CD4-positive, alpha-beta memory T cell (primary cell): ENCODE results near the gene MRPS9. TPM values are rescaled to one million over a fixed set of nuclear protein-coding genes. Genes with fewer than 3 reads are reported as not detected.

Experiments
- CTCF ChIA-PET: fragments of 350-600 bp; sonication (Branson Sonifier 250); formaldehyde crosslinking; loops from one replicate; lab custom pipeline; 2021; ENCODE audit warnings: inconsistent platforms; ENCODE audit not compliant: partially characterized antibody; lab: Charles Lee
- POLR2A ChIA-PET: fragments of 350-600 bp; sonication (Branson Sonifier 250); formaldehyde crosslinking; loops from one replicate; lab custom pipeline; 2021; ENCODE audit not compliant: partially characterized antibody; lab: Charles Lee
- DNase-seq, 5 donors: peaks; one replicate each; pipeline versions ENCODE4 v3.0.0 to v3.0.0-alpha.2; 2020 to 2022; ENCODE audit warnings: mixed read lengths in 1 of 5
- H3K27ac ChIP-seq: one replicate; pipeline ENCODE4 v1.7.0; 2013; ENCODE audit warnings: low read depth, low read length
- H3K27me3 ChIP-seq: 2 replicates; pipeline ENCODE4 v1.7.0; 2013; ENCODE audit warnings: mild to moderate bottlenecking, low read length, moderate library complexity; ENCODE audit not compliant: insufficient read depth
- H3K36me3 ChIP-seq: 2 replicates; pipeline ENCODE4 v1.7.0; 2013; ENCODE audit warnings: mild to moderate bottlenecking, low read length, moderate library complexity; ENCODE audit not compliant: insufficient read depth
- H3K4me1 ChIP-seq: 2 replicates; pipeline ENCODE4 v1.7.0; 2013; ENCODE audit warnings: mild to moderate bottlenecking, low read length, moderate library complexity; ENCODE audit not compliant: insufficient read depth
- H3K4me3 ChIP-seq, 2 donors: one replicate each; pipeline ENCODE4 v1.7.0; 2013; ENCODE audit warnings: low read length in 2 of 2, mild to moderate bottlenecking in 1 of 2
- H3K9me3 ChIP-seq, 2 donors: one replicate each; pipeline ENCODE4 v1.7.0; 2013; ENCODE audit warnings: low read length in 2 of 2, control low read depth in 1 of 2; ENCODE audit not compliant: control insufficient read depth in 1 of 2
- H3K27ac Mint-ChIP-seq, 7 donors: one replicate each; pipeline ENCODE4 v1.8.0; 2020 to 2021; ENCODE audit warnings: mixed read lengths in 7 of 7, mild to moderate bottlenecking in 6 of 7, inconsistent platforms in 3 of 7, moderate library complexity in 3 of 7
- H3K27me3 Mint-ChIP-seq, 2 donors: one replicate each; pipeline ENCODE4 v1.8.0; 2020 to 2021; ENCODE audit warnings: mixed read lengths in 2 of 2
- H3K36me3 Mint-ChIP-seq, 2 donors: one replicate each; pipeline ENCODE4 v1.8.0; 2020 to 2021; ENCODE audit warnings: mixed read lengths in 2 of 2, inconsistent platforms in 1 of 2, mild to moderate bottlenecking in 1 of 2
- H3K4me1 Mint-ChIP-seq, 4 donors: one replicate each; pipeline ENCODE4 v1.8.0; 2020 to 2021; ENCODE audit warnings: mixed read lengths in 4 of 4, mild to moderate bottlenecking in 1 of 4
- H3K4me3 Mint-ChIP-seq, 8 donors: one replicate each; pipeline ENCODE4 v1.8.0; 2020 to 2021; ENCODE audit warnings: mixed read lengths in 8 of 8, mild to moderate bottlenecking in 7 of 8, moderate library complexity in 6 of 8, inconsistent platforms in 3 of 8
- H3K9me3 Mint-ChIP-seq, 8 donors: one replicate each; pipeline ENCODE4 v1.8.0; 2020 to 2021; ENCODE audit warnings: mixed read lengths in 8 of 8, mild to moderate bottlenecking in 5 of 8, inconsistent platforms in 3 of 8, moderate library complexity in 1 of 8
- intact Hi-C: fragments of 100-400 bp; cut with micrococcal nuclease; formaldehyde crosslinking; loops from one replicate; pipeline ENCODE4 v1.15.1; 2023
- polyA plus RNA-seq, 2 donors: library from polyadenylated mRNA; unstranded; fragments of 300-500 nt; fragmentation: Illumina TruSeq; gene quantifications; one replicate each; pipeline ENCODE4 v1.2.3, GENCODE V29; 2021
- total RNA-seq, 2 experiments: library from RNA; stranded (reverse); gene quantifications; one replicate each; pipeline ENCODE4 v1.2.3, GENCODE V29; 2021

Gene MRPS9
- total RNA-seq (10 to 100 TPM; 20.8 to 22.0 TPM), polyA plus RNA-seq (10 to 100 TPM; 20.1 to 31.0 TPM)

DNA sequence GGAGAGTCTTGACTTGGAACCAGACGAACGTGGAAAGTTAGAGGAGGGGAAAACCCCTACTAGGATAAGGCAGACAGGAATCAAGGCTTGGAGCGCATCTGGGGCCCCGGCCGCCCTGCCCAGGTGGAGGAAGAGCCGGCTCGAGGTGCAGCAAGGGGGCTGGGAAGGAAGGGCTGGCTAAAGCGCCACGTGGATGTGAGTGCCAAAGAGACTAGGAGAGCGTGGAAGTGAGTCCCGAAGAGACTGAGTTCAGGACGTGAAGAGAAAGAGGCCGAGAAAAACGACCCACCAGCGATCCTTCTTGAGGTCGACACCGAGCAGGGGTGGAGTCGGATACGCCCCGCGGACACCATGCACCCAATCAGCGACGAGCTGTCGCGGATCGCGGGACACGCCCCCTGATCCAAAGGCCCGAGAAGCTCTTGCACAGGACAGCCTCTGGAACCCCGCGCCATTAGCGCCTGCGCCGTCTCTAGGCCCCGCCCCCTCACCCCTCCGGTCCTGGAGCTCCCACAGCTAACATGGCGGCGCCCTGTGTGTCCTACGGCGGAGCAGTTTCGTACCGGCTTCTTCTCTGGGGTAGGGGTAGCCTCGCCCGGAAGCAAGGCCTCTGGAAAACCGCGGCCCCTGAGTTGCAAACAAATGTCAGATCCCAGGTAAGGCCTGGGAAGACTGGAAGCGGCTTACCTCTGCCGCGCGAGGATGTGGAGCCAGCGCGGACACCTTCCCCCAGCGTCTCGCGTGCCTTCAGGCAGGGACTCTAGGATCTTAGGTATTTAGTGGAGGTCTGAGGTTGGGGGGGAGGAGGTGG lies at the start of gene MRPS9:
Gene MRPS9 (plus strand): TSS at position 498 of the 811 bp plus-strand sequence. CDS start 24 bp downstream, at position 522.
- peak within 1 kb of the TSS; percentile 95 to 99 (median 98) for H3K4me3 Mint-ChIP-seq
- peaks cover 44% of the 10 kb centered on the region for H3K4me1 ChIP-seq
- H3K36me3 Mint-ChIP-seq, result peaks cover 0 to 15% of the 10 kb centered on the region in 2 donors
- POLR2A ChIA-PET, result interaction anchor here (1.2 kb wide), 1 partner anchor 56 kb away, joined by 3 read pairs; no protein-coding TSS in a partner anchor
- peaks cover 21 to 52% (median 35%) of the 10 kb centered on the region in 4 donors for H3K4me1 Mint-ChIP-seq
- H3K9me3 Mint-ChIP-seq, result no peaks in the 10 kb centered on the region
- DNase-seq, result peak; percentile 95 to 98 (median 96)
- H3K4me3 ChIP-seq, result peak within 1 kb of the TSS; percentile 54 to 95
- no peaks in the 10 kb centered on the region for H3K36me3 ChIP-seq
- H3K27ac Mint-ChIP-seq, result peak within 1 kb of the TSS; percentile 94 to 99 (median 98)
- intact Hi-C loops, result no loop called here
- H3K27me3 Mint-ChIP-seq, result no peaks in the 10 kb centered on the region
- H3K9me3 ChIP-seq, result no peaks in the 10 kb centered on the region
- no peaks in the 10 kb centered on the region for H3K27me3 ChIP-seq
- CTCF ChIA-PET, result interaction anchor here (0.9 kb wide), 1 partner anchor 16 kb away, joined by 3 read pairs; no protein-coding TSS in a partner anchor
- H3K27ac ChIP-seq, result peak within 1 kb of the TSS; percentile 71

DNA sequence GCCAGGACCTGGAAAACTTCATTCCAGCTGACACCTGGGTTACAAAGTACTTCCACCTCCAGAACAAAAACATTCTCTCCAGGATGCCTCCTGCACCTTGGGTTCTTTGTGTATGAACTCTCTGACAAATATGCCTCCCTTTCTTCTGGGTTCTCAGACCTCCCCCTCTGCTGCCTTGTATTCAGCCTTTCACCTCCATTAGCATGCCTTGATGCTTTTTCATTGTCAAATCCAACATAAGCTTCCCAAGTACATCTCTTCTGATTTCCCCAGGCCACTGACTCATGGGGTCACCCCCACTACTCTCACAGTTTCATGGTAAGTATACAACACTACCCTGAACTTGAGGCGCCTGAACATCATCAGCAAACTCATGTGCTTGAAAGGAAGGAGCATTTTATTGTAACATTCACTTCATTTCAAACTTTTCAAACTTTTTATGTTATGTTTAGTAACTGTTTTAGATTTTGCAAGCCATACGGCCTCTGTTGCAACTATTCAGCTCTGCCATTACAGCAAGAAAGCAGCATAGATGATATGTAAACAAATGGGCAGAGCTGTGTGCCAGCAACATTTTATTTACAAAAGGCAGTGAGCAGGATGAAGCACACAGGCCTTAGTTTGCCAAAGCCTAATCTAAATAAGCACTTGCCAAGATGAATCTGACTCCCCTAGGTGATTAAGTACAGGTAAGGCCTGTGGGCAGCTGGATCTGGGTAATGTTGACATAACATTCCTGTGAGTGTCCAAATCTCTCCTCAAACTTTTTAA lies 32.5 kb upstream of the MRPS9 start:
- no peak for DNase-seq
- H3K36me3 Mint-ChIP-seq, result no peaks in the 10 kb centered on the region
- ChIA-PET POLR2A (no interaction called here), CTCF (no interaction called here)
- no peaks in the 10 kb centered on the region for H3K4me1 ChIP-seq
- H3K4me1 Mint-ChIP-seq, result no peaks in the 10 kb centered on the region
- peaks cover 2 to 32% (median 15%) of the 10 kb centered on the region in 8 donors for H3K9me3 Mint-ChIP-seq
- H3K4me3 Mint-ChIP-seq, result no peak overlapping the region
- no peak overlapping the region for H3K27ac Mint-ChIP-seq
- intact Hi-C loops, result no loop called here
- H3K27me3 ChIP-seq, result no peaks in the 10 kb centered on the region
- H3K27me3 Mint-ChIP-seq, result peaks cover 6 to 8% of the 10 kb centered on the region in 2 donors
- H3K27ac ChIP-seq, result no peak overlapping the region
- no peaks in the 10 kb centered on the region for H3K36me3 ChIP-seq
- H3K9me3 ChIP-seq, result peaks cover 0 to 8% of the 10 kb centered on the region in 2 donors
- no peak overlapping the region for H3K4me3 ChIP-seq

DNA sequence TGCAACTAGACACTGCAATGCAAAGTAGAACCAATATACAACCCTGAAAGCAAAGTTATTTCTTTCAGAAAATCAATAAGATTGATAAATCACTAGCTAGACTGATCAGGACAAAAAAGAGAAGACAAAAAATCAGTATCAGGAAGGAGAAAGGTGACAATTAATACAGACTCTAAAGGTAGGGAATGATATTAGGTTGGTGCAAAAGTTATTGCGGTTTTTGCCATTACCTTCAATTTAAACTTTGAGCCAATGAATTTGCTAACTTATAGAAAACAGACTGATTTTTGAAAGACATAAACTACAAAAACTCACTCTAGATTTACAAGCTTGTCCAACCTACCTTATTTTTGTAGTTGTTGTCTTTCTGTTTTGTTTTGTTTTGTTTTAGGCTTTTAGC lies 30.5 kb upstream of the MRPS9 start:
- H3K4me3 Mint-ChIP-seq, result no peak overlapping the region
- H3K27ac ChIP-seq, result no peak overlapping the region
- intact Hi-C loops, result no loop called here
- H3K27ac Mint-ChIP-seq, result no peak overlapping the region
- H3K4me1 Mint-ChIP-seq, result no peaks in the 10 kb centered on the region
- ChIA-PET POLR2A (no interaction called here), CTCF (no interaction called here)
- peaks cover 0 to 8% of the 10 kb centered on the region in 2 donors for H3K9me3 ChIP-seq
- H3K9me3 Mint-ChIP-seq, result peaks cover 2 to 36% (median 15%) of the 10 kb centered on the region in 8 donors
- no peak for DNase-seq
- no peaks in the 10 kb centered on the region for H3K4me1 ChIP-seq
- no peaks in the 10 kb centered on the region for H3K36me3 ChIP-seq
- no peak overlapping the region for H3K4me3 ChIP-seq
- peaks cover 3% of the 10 kb centered on the region in 2 donors for H3K27me3 Mint-ChIP-seq
- H3K36me3 Mint-ChIP-seq, result no peaks in the 10 kb centered on the region
- no peaks in the 10 kb centered on the region for H3K27me3 ChIP-seq

DNA sequence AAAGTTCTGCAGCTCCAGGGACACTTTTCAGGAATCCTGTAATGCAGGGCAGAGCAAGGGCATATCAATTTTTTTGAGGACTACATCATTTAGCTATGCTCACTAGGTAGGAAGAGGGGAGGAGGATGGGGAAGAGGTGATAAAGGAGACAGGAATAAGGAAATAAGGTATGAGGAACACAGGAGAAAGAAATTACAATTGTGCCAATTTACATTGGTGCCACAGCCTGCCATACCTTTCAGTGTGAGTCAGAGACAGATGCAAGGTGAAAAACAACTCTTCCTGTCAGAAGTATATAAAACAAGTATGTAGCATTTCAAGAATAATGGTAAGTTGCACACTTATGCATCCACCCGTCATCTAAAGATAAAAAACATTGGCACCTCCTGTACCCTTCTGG lies 5.4 kb upstream of the MRPS9 start:
- Histone ChIP-seq H3K27me3 (no peaks in the 10 kb centered on the region), H3K4me3 (no peak overlapping the region), H3K4me1 (peaks cover 8% of the 10 kb centered on the region), H3K36me3 (no peaks in the 10 kb centered on the region), H3K9me3 (no peaks in the 10 kb centered on the region), H3K27ac (no peak overlapping the region)
- DNase-seq, result no peak
- no peak overlapping the region for H3K4me3 Mint-ChIP-seq
- no peak overlapping the region for H3K27ac Mint-ChIP-seq
- H3K9me3 Mint-ChIP-seq, result no peaks in the 10 kb centered on the region
- ChIA-PET CTCF (no interaction called here), POLR2A (no interaction called here)
- peaks cover 4 to 14% (median 8%) of the 10 kb centered on the region in 4 donors for H3K4me1 Mint-ChIP-seq
- peaks cover 0 to 3% of the 10 kb centered on the region in 2 donors for H3K36me3 Mint-ChIP-seq
- H3K27me3 Mint-ChIP-seq, result peaks cover 0 to 1% of the 10 kb centered on the region in 2 donors
- intact Hi-C loops, result no loop called here

DNA sequence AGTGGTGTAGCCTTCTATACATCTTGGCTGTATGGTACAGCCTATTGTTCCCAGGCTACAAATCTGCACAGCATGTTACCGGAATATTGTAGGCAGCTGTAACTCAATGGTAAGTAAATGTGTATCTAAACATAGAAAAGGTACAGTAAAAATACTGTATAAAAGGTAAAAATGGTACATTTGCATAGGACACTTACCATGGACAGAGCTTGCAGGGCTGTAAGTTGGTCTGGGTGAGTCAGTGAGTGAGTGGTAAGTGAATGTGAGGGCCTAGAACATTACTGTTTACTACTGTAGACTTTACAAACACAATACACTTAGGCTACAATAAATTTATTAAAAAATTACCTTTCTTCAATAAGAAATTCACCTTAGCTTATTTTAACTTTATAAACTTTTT lies 3.7 kb upstream of the MRPS9 start:
- Mint-ChIP-seq H3K4me3 (no peak overlapping the region), H3K36me3 (peaks cover 0 to 13% of the 10 kb centered on the region in 2 donors), H3K27me3 (no peaks in the 10 kb centered on the region), H3K9me3 (no peaks in the 10 kb centered on the region), H3K4me1 (peaks cover 9 to 29% (median 20%) of the 10 kb centered on the region in 4 donors), H3K27ac (no peak overlapping the region)
- Histone ChIP-seq H3K36me3 (no peaks in the 10 kb centered on the region), H3K27me3 (no peaks in the 10 kb centered on the region), H3K9me3 (no peaks in the 10 kb centered on the region), H3K4me1 (peaks cover 16% of the 10 kb centered on the region), H3K27ac (no peak overlapping the region), H3K4me3 (no peak overlapping the region)
- ChIA-PET POLR2A (no interaction called here), CTCF (no interaction called here)
- no peak for DNase-seq
- intact Hi-C loops, result no loop called here

DNA sequence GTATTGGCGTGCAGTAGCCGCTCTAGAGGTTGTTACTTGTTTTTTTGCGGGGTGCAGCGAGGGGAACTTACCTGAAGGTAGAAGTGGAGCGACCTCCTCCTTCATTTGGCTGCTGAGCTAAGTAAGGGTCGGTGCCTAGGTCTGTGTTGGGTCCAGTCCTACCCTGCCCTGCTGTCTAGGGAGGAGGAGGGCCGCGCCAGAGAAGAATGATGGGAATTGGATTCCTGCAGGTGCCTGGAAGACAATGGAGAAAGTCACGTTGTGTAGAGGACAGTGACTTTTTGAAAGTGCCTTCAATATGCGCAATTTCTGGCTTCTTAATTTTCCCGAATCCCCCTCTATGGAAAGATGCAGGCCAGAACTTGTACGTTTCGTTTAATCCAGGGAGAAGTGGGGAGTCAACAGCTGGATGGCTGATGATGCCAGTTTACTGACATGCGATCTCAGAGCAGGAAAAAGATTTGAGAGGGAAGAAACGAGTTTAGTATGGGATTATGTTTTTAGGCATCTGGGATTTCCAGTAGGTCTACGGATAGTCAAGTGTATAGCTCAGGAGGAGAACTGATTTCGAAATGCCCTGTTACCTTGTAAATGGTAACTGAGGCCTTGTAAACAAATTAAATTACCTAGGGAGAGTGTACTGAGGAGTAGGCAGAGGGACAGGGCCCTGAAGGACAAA lies 653 bp downstream of the MRPS9 start:
- POLR2A ChIA-PET, result interaction anchor here (1.2 kb wide), 1 partner anchor 55 kb away, joined by 3 read pairs; no protein-coding TSS in a partner anchor
- peak in 2 of 5 donors; percentile 1 to 8 for DNase-seq
- no peaks in the 10 kb centered on the region for H3K27me3 Mint-ChIP-seq
- Histone ChIP-seq H3K4me3 (peak overlapping the region; percentile 54 to 95), H3K4me1 (peaks cover 44% of the 10 kb centered on the region), H3K27me3 (no peaks in the 10 kb centered on the region), H3K9me3 (no peaks in the 10 kb centered on the region), H3K27ac (peak overlapping the region; percentile 71), H3K36me3 (no peaks in the 10 kb centered on the region)
- CTCF ChIA-PET, result no interaction called here
- no peaks in the 10 kb centered on the region for H3K9me3 Mint-ChIP-seq
- peak overlapping the region; percentile 95 to 99 (median 98) for H3K4me3 Mint-ChIP-seq
- H3K4me1 Mint-ChIP-seq, result peaks cover 21 to 52% (median 35%) of the 10 kb centered on the region in 4 donors
- peak overlapping the region; percentile 94 to 99 (median 98) for H3K27ac Mint-ChIP-seq
- peaks cover 0 to 15% of the 10 kb centered on the region in 2 donors for H3K36me3 Mint-ChIP-seq
- intact Hi-C loops, result no loop called here
